ENCODE results near the gene ST8SIA2.

The ST8SIA2 gene

GRCh38 chr15:92383519-92384324, 10.0 kb upstream of the ST8SIA2 start:
- TF ChIP-seq, protein P1, sequence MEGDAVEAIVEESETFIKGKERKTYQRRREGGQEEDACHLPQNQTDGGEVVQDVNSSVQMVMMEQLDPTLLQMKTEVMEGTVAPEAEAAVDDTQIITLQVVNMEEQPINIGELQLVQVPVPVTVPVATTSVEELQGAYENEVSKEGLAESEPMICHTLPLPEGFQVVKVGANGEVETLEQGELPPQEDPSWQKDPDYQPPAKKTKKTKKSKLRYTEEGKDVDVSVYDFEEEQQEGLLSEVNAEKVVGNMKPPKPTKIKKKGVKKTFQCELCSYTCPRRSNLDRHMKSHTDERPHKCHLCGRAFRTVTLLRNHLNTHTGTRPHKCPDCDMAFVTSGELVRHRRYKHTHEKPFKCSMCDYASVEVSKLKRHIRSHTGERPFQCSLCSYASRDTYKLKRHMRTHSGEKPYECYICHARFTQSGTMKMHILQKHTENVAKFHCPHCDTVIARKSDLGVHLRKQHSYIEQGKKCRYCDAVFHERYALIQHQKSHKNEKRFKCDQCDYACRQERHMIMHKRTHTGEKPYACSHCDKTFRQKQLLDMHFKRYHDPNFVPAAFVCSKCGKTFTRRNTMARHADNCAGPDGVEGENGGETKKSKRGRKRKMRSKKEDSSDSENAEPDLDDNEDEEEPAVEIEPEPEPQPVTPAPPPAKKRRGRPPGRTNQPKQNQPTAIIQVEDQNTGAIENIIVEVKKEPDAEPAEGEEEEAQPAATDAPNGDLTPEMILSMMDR (IDR thresholded peaks at IDR 0.05; ENCODE audit: extremely low read depth, insufficient read depth, missing control alignments): peak; percentile 74
- in situ Hi-C loops (cut with MboI; ENCODE audit: low pct_unique_long_range_greater_than_20kb, low sequenced_read_pairs, unreplicated experiment): no loop called here
- peak; percentile 39 for DNase-seq (ENCODE audit: low spot score)

DNA sequence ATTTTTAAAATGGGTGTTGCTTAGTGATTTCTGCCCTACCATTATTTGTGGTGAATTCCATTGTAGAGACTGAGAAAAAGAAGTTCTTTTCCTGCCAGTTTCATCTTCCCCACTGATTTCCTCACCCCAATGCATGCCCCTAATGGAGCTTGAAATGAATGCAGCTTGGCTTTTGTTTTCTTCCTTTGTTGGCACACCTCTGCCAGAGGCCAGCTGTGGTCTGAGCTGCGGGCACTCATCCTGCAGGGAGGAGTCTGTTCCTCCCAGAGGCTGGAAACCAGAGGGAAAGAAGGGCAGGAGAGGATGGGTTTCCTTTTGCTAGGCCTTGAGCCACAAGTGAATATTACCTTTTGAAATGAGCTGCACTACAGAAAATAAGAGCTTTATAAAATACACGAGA, 9.3 kb upstream of the ST8SIA2 start:
- in situ Hi-C loops (cut with MboI; ENCODE audit: low pct_unique_long_range_greater_than_20kb, low sequenced_read_pairs, unreplicated experiment): no loop called here
- DNase-seq (ENCODE audit: low spot score): no peak
- TF ChIP-seq, protein P1 (IDR thresholded peaks at IDR 0.05; ENCODE audit: extremely low read depth, insufficient read depth, missing control alignments): no peak

- TF ChIP-seq, protein P1 (IDR thresholded peaks at IDR 0.05; ENCODE audit: extremely low read depth, insufficient read depth, missing control alignments): no peak
- DNase-seq (ENCODE audit: low spot score): no peak
- in situ Hi-C loops (cut with MboI; ENCODE audit: low pct_unique_long_range_greater_than_20kb, low sequenced_read_pairs, unreplicated experiment): no loop called here
These were observed 8.6 kb upstream of the ST8SIA2 start for GRCh38 chr15:92385096-92385495.

DNA sequence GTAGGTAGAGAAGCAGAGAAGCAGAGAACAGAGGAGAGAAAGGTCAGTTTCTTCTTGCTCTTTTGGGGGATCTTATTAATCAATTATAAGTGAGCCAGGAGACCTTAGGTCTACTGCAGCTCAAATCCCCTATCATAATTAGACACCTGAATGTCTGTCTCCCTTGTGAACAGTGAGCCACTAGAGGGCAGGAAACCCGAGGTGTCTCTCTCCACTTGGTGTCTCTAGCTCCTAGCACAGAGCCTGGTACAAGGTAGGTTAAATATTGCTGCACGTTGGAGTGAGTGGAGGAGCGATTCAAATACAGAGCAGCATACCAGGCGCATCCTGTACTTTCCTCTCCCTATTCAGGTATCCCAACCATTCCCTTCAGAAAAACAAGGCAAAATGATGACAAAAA, 2.0 kb upstream of the ST8SIA2 start:
- TF ChIP-seq, protein P1 (IDR thresholded peaks at IDR 0.05; ENCODE audit: extremely low read depth, insufficient read depth, missing control alignments): peak; percentile 45
- in situ Hi-C loops (cut with MboI; ENCODE audit: low pct_unique_long_range_greater_than_20kb, low sequenced_read_pairs, unreplicated experiment): no loop called here
- DNase-seq (ENCODE audit: low spot score): peak; percentile 60

- TF ChIP-seq, protein P1 (IDR thresholded peaks at IDR 0.05; ENCODE audit: extremely low read depth, insufficient read depth, missing control alignments): no peak
- DNase-seq (ENCODE audit: low spot score): no peak
- in situ Hi-C loops (cut with MboI; ENCODE audit: low pct_unique_long_range_greater_than_20kb, low sequenced_read_pairs, unreplicated experiment): no loop called here
These were observed 1.2 kb upstream of the ST8SIA2 start for GRCh38 chr15:92392462-92392861.

GRCh38 chr15:92393980-92394308, 263 bp downstream of the ST8SIA2 start:
- in situ Hi-C loops (cut with MboI; ENCODE audit: low pct_unique_long_range_greater_than_20kb, low sequenced_read_pairs, unreplicated experiment): no loop called here
- TF ChIP-seq, protein P1 (IDR thresholded peaks at IDR 0.05; ENCODE audit: extremely low read depth, insufficient read depth, missing control alignments): no peak
- no peak for DNase-seq (ENCODE audit: low spot score)
